Naive B cell (primary cell): ENCODE data around the gene SVIP. TPM values are rescaled to one million over a fixed set of nuclear protein-coding genes. Genes with fewer than 3 reads are reported as not detected.

Experiments
- ATAC-seq, 2 donors: fragments of 150-1000 bp; cut with Tn5 transposase; 2 replicates each; pipeline ENCODE4 v1.10.0; 2021; ENCODE audit warnings: low read depth in 2 of 2, mild to moderate bottlenecking in 2 of 2, moderate library complexity in 2 of 2
- DNase-seq: peaks from one replicate; pipeline ENCODE4 v3.0.0; 2022
- H3K27ac Mint-ChIP-seq, 6 donors: one replicate each; pipeline ENCODE4 v1.8.0; 2020 to 2022; ENCODE audit warnings: mild to moderate bottlenecking in 6 of 6, mixed read lengths in 6 of 6, moderate library complexity in 5 of 6, inconsistent platforms in 2 of 6
- H3K27me3 Mint-ChIP-seq, 3 donors: one replicate each; pipeline ENCODE4 v1.8.0; 2021 to 2022; ENCODE audit warnings: mixed read lengths in 3 of 3, mild to moderate bottlenecking in 1 of 3
- H3K36me3 Mint-ChIP-seq, 2 donors: one replicate each; pipeline ENCODE4 v1.8.0; 2020 to 2022; ENCODE audit warnings: mixed read lengths in 2 of 2, inconsistent platforms in 1 of 2, mild to moderate bottlenecking in 1 of 2
- H3K4me1 Mint-ChIP-seq, 3 donors: one replicate each; pipeline ENCODE4 v1.8.0; 2020 to 2022; ENCODE audit warnings: mixed read lengths in 3 of 3, inconsistent platforms in 1 of 3, mild to moderate bottlenecking in 1 of 3, moderate library complexity in 1 of 3
- H3K4me3 Mint-ChIP-seq, 8 donors: one replicate each; pipeline ENCODE4 v1.8.0; 2020 to 2022; ENCODE audit warnings: mild to moderate bottlenecking in 8 of 8, mixed read lengths in 8 of 8, moderate library complexity in 8 of 8, inconsistent platforms in 2 of 8
- H3K9me3 Mint-ChIP-seq, 7 donors: one replicate each; pipeline ENCODE4 v1.8.0; 2020 to 2022; ENCODE audit warnings: mixed read lengths in 7 of 7, mild to moderate bottlenecking in 5 of 7, inconsistent platforms in 2 of 7, moderate library complexity in 1 of 7
- polyA plus RNA-seq, 6 donors: library from polyadenylated mRNA; unstranded; fragments of 300-500 nt; fragmentation: Illumina TruSeq; gene quantifications; one replicate each; pipeline ENCODE4 v1.2.3, GENCODE V29; 2021; ENCODE audit warnings: low read depth in 6 of 6

The SVIP gene
- polyA plus RNA-seq, 6 donors from 2014 or later: 26.9 to 35.1 (median 28.8) TPM

GRCh38 chr11:22809893-22810292 lies 19.7 kb downstream of the SVIP start:
- DNase-seq (no peak), ATAC-seq (no peak)
- H3K4me1 Mint-ChIP-seq: peaks cover 14 to 21% (median 15%) of the 10 kb centered on the region in 3 donors
- no peaks in the 10 kb centered on the region for H3K27me3 Mint-ChIP-seq
- H3K9me3 Mint-ChIP-seq: peaks cover 0 to 10% (median 0%) of the 10 kb centered on the region in 7 donors
- H3K4me3 Mint-ChIP-seq: no peak overlapping the region
- no peak overlapping the region for H3K27ac Mint-ChIP-seq
- peaks cover 0 to 3% of the 10 kb centered on the region in 2 donors for H3K36me3 Mint-ChIP-seq

DNA sequence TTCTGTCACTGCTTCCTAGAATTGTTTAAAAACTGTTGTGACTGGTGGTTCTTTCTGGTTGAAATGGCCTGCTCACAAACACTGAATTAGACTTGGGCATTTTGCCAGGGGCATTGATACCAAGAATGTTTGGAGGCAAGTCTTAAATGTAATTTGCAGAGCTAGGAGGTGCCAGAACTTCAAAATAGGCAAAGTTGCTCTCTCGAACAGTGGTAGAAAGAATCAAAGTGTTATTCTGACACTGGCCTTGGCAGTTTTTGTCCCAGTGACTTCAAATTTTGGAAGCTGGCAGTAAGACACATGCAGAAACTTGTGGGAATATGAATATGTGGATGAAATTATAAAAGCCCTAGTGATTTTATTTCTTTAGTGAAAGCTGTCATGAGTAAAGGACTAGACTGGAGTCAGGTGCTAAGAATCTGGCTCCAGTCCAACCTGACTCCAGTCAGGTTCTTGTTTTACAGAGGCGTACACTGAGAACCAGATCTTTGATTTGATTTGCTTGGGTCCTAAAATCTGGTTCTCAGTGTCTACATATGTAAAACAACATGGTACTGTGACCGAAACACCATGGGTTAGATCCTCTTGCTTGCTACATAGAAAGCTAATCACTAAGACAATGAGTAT lies 20.9 kb downstream of the SVIP start:
- ATAC-seq (peak in 1 of 2 donors; percentile 13), DNase-seq (no peak)
- H3K27ac Mint-ChIP-seq: no peak overlapping the region
- peaks cover 14 to 21% (median 15%) of the 10 kb centered on the region in 3 donors for H3K4me1 Mint-ChIP-seq
- peaks cover 0 to 10% (median 0%) of the 10 kb centered on the region in 7 donors for H3K9me3 Mint-ChIP-seq
- H3K36me3 Mint-ChIP-seq: peaks cover 0 to 3% of the 10 kb centered on the region in 2 donors
- H3K27me3 Mint-ChIP-seq: no peaks in the 10 kb centered on the region
- H3K4me3 Mint-ChIP-seq: no peak overlapping the region

DNA sequence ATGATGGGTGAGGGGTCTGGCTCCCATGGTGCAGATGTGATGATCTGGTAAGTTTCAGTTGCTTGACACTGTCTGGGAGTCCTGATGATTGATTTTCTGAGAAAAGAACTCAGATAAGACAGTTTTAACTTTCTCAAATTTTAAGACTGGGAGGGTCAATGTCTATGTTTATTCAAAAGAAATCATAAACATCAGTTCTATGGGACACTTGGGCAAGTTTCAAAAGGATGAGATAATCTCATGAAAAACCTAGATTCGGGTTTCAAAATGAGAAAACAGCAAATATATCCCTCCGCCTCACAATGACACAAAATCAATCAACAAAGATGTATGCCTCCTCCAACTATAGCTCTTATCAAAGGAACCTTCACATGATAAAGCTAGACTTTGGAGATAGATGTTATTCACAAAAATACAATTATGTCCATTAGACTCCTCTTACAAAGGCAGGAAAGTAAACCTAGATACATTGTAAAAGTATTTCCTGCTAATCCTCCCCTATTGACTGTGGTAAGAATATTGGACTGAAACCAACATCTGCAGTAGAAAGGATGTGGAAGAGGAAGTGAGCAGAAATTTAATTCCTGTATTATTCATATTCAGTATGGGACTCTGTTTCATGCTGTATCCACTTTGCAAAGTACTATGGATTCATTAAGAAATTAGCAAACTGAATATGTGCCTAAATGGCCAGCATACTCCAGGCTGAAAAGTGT lies 21.6 kb downstream of the SVIP start:
- DNase-seq: no peak
- ATAC-seq: peak; percentile 73 to 87
- no peaks in the 10 kb centered on the region for H3K27me3 Mint-ChIP-seq
- H3K36me3 Mint-ChIP-seq: peaks cover 0 to 3% of the 10 kb centered on the region in 2 donors
- peaks cover 0 to 10% (median 0%) of the 10 kb centered on the region in 7 donors for H3K9me3 Mint-ChIP-seq
- peak overlapping the region in 2 of 6 donors; percentile 3 to 12 for H3K27ac Mint-ChIP-seq
- peaks cover 14 to 21% (median 15%) of the 10 kb centered on the region in 3 donors for H3K4me1 Mint-ChIP-seq
- H3K4me3 Mint-ChIP-seq: peak overlapping the region in 1 of 8 donors; percentile 10

- DNase-seq (no peak), ATAC-seq (no peak)
- Mint-ChIP-seq H3K36me3 (peaks cover 0 to 3% of the 10 kb centered on the region in 2 donors), H3K27me3 (no peaks in the 10 kb centered on the region), H3K9me3 (peaks cover 0 to 10% (median 0%) of the 10 kb centered on the region in 7 donors), H3K27ac (peak overlapping the region in 2 of 6 donors; percentile 12 to 21), H3K4me3 (no peak overlapping the region), H3K4me1 (peaks cover 14 to 21% (median 15%) of the 10 kb centered on the region in 3 donors)
Observed at GRCh38 chr11:22807391-22807790, 22.2 kb downstream of the SVIP start.

- H3K4me3 Mint-ChIP-seq: no peak overlapping the region
Observed at GRCh38 chr11:22802861-22803260, 26.7 kb downstream of the SVIP start.

DNA sequence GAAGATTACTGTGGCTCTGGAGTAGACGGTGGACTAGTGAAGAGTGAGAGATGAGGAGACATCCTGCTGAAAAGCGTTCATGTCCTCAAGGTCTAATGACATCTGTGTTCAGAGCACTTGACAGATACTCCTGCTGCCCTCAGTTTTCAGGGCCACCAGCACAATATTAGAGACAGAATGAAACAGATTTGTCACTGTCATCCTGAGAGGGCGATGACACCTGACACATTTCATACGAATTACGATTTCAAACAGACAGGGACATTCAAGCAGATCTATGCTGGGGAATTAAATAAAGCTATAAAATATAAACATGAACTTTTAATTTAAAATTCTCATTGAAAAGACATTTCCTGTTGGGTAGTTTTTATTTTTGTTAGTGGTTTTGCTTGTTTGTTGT lies 29.1 kb downstream of the SVIP start:
- ATAC-seq (no peak), DNase-seq (no peak)
- Mint-ChIP-seq H3K9me3 (no peaks in the 10 kb centered on the region), H3K27ac (no peak overlapping the region), H3K4me3 (no peak overlapping the region), H3K27me3 (peaks cover 0 to 4% (median 0%) of the 10 kb centered on the region in 3 donors), H3K4me1 (no peaks in the 10 kb centered on the region), H3K36me3 (no peaks in the 10 kb centered on the region)

More at GRCh38 chr11:22802861-22803260, 26.7 kb downstream of the SVIP start:
- Mint-ChIP-seq H3K27ac (no peak overlapping the region), H3K36me3 (no peaks in the 10 kb centered on the region), H3K9me3 (no peaks in the 10 kb centered on the region), H3K4me1 (peaks cover 4 to 6% (median 5%) of the 10 kb centered on the region in 3 donors), H3K27me3 (peaks cover 0 to 4% (median 0%) of the 10 kb centered on the region in 3 donors)
- no peak for DNase-seq
- no peak for ATAC-seq

- no peak for ATAC-seq
- Mint-ChIP-seq H3K36me3 (no peaks in the 10 kb centered on the region), H3K4me3 (no peak overlapping the region)
Observed at GRCh38 chr11:22798901-22799300, 30.7 kb downstream of the SVIP start.

GRCh38 chr11:22797047-22797446 lies 32.6 kb downstream of the SVIP start:
- H3K9me3 Mint-ChIP-seq: no peaks in the 10 kb centered on the region
- DNase-seq: no peak
- H3K27me3 Mint-ChIP-seq: peaks cover 0 to 4% (median 0%) of the 10 kb centered on the region in 3 donors
- no peak overlapping the region for H3K27ac Mint-ChIP-seq
- H3K36me3 Mint-ChIP-seq: no peaks in the 10 kb centered on the region
- H3K4me3 Mint-ChIP-seq: no peak overlapping the region
- no peak for ATAC-seq
- no peaks in the 10 kb centered on the region for H3K4me1 Mint-ChIP-seq

More at GRCh38 chr11:22798901-22799300, 30.7 kb downstream of the SVIP start:
- Mint-ChIP-seq H3K4me1 (no peaks in the 10 kb centered on the region), H3K27me3 (peaks cover 0 to 4% (median 0%) of the 10 kb centered on the region in 3 donors), H3K9me3 (no peaks in the 10 kb centered on the region), H3K27ac (no peak overlapping the region)
- DNase-seq: no peak

GRCh38 chr11:22795914-22796313 lies 33.7 kb downstream of the SVIP start:
- ATAC-seq: no peak
- Mint-ChIP-seq H3K4me3 (no peak overlapping the region), H3K9me3 (no peaks in the 10 kb centered on the region), H3K27ac (no peak overlapping the region), H3K27me3 (peaks cover 0 to 4% (median 0%) of the 10 kb centered on the region in 3 donors), H3K4me1 (no peaks in the 10 kb centered on the region), H3K36me3 (no peaks in the 10 kb centered on the region)
- no peak for DNase-seq

GRCh38 chr11:22792497-22792896 lies 37.1 kb downstream of the SVIP start:
- Mint-ChIP-seq H3K36me3 (no peaks in the 10 kb centered on the region), H3K27ac (no peak overlapping the region)

DNA sequence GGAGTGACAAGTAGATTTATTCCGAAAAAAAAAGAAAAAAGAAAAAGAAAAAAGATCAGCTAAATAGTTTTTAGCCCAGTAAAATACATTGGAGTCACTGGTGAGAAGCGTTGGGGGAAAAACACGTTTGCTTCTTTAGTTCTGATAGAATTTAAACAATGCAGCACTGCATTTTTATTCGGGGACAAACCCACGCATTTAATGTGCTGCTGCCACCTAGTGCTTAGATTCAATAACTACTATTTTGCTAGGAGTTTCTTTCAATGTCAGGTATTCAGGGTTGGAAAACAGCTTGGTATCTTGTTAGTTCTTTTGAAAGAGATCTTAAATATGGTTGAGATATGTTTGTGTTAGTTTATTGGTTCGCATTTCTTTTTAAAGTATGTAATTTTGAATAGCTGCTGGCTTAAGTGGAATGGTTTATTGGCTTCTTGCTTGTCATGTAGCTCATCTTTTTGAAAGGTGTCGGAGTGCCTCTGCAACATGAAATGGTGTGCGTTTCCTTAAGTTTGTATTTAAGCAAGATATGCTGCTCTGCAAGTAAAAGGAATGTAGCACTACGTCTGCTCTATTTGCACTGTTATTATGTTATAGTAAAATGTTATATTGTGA lies 41.9 kb downstream of the SVIP start:
- H3K9me3 Mint-ChIP-seq: no peaks in the 10 kb centered on the region
- no peak overlapping the region for H3K4me3 Mint-ChIP-seq
- H3K4me1 Mint-ChIP-seq: no peaks in the 10 kb centered on the region
- peak; percentile 27 for DNase-seq
- peak in 1 of 2 donors; percentile 21 for ATAC-seq
- no peak overlapping the region for H3K27ac Mint-ChIP-seq
- H3K27me3 Mint-ChIP-seq: no peaks in the 10 kb centered on the region
- no peaks in the 10 kb centered on the region for H3K36me3 Mint-ChIP-seq

More at GRCh38 chr11:22792497-22792896, 37.1 kb downstream of the SVIP start:
- Mint-ChIP-seq H3K4me3 (no peak overlapping the region), H3K4me1 (no peaks in the 10 kb centered on the region), H3K9me3 (no peaks in the 10 kb centered on the region), H3K27me3 (no peaks in the 10 kb centered on the region)
- ATAC-seq (no peak), DNase-seq (no peak)

GRCh38 chr11:22787055-22787454 lies 42.5 kb downstream of the SVIP start:
- no peaks in the 10 kb centered on the region for H3K4me1 Mint-ChIP-seq
- H3K36me3 Mint-ChIP-seq: no peaks in the 10 kb centered on the region
- no peaks in the 10 kb centered on the region for H3K9me3 Mint-ChIP-seq
- no peak overlapping the region for H3K4me3 Mint-ChIP-seq
- no peak overlapping the region for H3K27ac Mint-ChIP-seq
- ATAC-seq (no peak), DNase-seq (no peak)
- H3K27me3 Mint-ChIP-seq: no peaks in the 10 kb centered on the region

DNA sequence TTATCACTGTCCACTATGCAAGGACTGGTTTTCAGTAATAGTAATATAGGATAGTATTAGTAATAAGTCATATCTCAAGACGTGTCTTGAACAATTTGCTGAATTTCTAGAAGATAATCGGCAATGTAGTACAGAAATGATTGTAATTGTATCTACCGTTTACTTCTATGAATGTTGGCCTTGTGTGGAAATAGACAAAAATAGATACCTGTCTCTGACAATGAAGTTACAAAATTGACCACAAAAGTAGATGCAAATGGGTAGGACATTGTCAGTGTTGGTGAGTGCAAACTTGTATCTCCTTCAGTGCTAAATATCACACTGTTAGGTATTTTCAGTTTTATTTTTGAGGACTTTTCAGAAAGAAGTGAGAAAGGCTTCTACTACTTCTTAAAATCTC lies 43.1 kb downstream of the SVIP start:
- Mint-ChIP-seq H3K4me3 (no peak overlapping the region), H3K9me3 (no peaks in the 10 kb centered on the region), H3K4me1 (peaks cover 0 to under 1% (median 0%) of the 10 kb centered on the region in 3 donors), H3K36me3 (no peaks in the 10 kb centered on the region), H3K27ac (no peak overlapping the region), H3K27me3 (no peaks in the 10 kb centered on the region)
- no peak for DNase-seq
- no peak for ATAC-seq
